GM23248 (cell line): ENCODE results near the gene AKR1C4.

Source experiments
- EZH2 ChIP-seq: fragments of 200-600 bp; sonication (generic); IDR thresholded peaks from 2 replicates; pipeline ENCODE4 v1.6.1; 2018; ENCODE audit warnings: antibody characterized with exemption, mild to moderate bottlenecking; ENCODE audit not compliant: insufficient read depth, poor library complexity, severe bottlenecking
- EZH2phosphoT487 ChIP-seq: fragments of 200-600 bp; sonication (generic); IDR thresholded peaks from 2 replicates; pipeline ENCODE4 v1.6.1; 2018; ENCODE audit warnings: antibody characterized with exemption, moderate library complexity, mild to moderate bottlenecking, low read depth; ENCODE audit not compliant: insufficient read depth

DNA sequence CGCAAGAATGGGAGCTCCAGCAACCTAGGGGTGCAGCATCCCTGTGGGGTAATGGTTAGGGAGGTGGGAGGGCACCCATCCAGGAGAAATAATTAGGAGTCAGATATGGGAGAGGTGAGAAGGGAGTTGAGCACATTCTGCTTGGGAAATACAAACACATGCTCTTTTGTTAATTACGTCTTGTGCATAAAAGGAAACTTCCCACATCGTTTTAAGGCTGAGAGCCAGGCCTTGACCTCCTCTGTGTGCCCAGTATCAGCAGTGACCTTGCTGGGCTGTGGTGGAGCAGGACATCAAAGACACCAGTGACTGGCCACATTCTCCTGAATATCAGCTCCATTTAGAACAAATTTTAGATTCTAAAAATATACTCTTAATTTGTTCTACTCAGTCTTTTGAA is 22.6 kb downstream of the AKR1C4 start:
- TF ChIP-seq EZH2: no peak
- no peak for TF ChIP-seq EZH2phosphoT487
